Kidney epithelial cell (primary cell): Measurements from ENCODE around the gene HSDL1. TPM values are rescaled to one million over a fixed set of nuclear protein-coding genes. Genes with fewer than 3 reads are reported as not detected.

ENCODE experiments used
- DNase-seq: peaks from one replicate; pipeline ENCODE4 v3.0.0-alpha.2; 2010; ENCODE audit warnings: low read depth
- H3K27me3 ChIP-seq: 2 replicates; pipeline ENCODE4 v1.6.0; 2011; ENCODE audit warnings: low read length; ENCODE audit not compliant: control insufficient read depth, insufficient read depth
- H3K36me3 ChIP-seq: 2 replicates; pipeline ENCODE4 v1.5.1; 2011; ENCODE audit warnings: low read length; ENCODE audit not compliant: control insufficient read depth, insufficient read depth
- H3K4me3 ChIP-seq: 2 replicates; pipeline ENCODE4 v1.5.1; 2011; ENCODE audit warnings: low read depth, mild to moderate bottlenecking, control low read depth, low read length
- total RNA-seq: library from RNA; depleted of rRNA; stranded (reverse); fragments of >200 nt; gene quantifications from 2 replicates; pipeline ENCODE4 v1.2.3, GENCODE V29; 2015
- TF ChIP-seq, protein P1 (sequence below): IDR thresholded peaks from 2 replicates; pipeline ENCODE4 v1.5.1; 2011; ENCODE audit warnings: mild to moderate bottlenecking, moderate library complexity, low read length, control low read depth, inconsistent platforms; ENCODE audit not compliant: insufficient read depth, poor library complexity, severe bottlenecking

Gene HSDL1
- total RNA-seq, 1 donor from 2014 or later: 37.9 TPM

- H3K27me3 ChIP-seq: peaks cover 5% of the 10 kb centered on the region
- no peaks in the 10 kb centered on the region for H3K36me3 ChIP-seq
- no peak for DNase-seq
- TF ChIP-seq, protein P1, sequence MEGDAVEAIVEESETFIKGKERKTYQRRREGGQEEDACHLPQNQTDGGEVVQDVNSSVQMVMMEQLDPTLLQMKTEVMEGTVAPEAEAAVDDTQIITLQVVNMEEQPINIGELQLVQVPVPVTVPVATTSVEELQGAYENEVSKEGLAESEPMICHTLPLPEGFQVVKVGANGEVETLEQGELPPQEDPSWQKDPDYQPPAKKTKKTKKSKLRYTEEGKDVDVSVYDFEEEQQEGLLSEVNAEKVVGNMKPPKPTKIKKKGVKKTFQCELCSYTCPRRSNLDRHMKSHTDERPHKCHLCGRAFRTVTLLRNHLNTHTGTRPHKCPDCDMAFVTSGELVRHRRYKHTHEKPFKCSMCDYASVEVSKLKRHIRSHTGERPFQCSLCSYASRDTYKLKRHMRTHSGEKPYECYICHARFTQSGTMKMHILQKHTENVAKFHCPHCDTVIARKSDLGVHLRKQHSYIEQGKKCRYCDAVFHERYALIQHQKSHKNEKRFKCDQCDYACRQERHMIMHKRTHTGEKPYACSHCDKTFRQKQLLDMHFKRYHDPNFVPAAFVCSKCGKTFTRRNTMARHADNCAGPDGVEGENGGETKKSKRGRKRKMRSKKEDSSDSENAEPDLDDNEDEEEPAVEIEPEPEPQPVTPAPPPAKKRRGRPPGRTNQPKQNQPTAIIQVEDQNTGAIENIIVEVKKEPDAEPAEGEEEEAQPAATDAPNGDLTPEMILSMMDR: no peak
- H3K4me3 ChIP-seq: no peak overlapping the region
Observed at GRCh38 chr16:84169765-84170310, 24.9 kb upstream of the HSDL1 start.

DNA sequence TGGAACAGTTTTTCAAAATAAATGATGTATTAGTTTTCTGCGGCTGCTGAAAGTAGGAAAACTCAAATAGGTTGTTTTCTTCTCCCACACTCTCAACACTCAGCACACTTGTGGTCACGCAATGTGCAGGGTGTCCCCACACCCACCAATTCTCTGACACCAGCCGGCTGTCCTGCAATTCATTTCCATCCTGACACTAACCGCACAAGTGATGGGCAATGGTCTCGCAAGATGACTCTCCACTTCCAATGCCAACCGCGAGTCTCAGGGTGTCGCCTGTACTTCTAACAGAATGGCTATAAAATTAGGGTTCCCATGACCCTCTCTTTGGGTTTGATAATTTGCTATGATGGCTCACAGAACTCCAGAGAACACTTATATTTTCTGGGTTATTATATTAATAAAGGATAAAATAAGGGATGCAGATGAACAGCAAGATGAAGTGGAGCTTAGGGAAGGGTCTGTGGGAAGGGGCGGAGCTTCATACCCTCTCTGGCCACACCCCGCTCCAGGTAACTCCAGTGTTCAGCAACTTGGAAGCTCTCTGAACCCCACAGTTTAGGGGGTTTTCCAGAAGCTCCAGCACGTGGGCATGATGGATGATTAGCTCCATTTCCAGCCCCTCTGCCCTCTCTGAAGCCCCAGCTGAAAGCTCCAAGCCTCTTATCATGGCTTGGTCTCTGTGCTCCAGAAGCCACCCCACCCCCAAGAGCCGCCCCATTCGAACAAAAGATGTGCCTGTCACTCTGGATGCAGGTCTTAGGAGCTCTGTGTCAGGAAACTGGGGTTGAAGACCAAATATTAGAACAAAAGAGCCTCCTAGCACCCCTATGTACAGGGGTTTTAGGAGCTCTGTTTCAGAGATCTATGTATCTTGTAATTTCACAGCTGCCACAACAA, 22.1 kb upstream of the HSDL1 start:
- Histone ChIP-seq H3K4me3 (no peak overlapping the region), H3K27me3 (peaks cover 11% of the 10 kb centered on the region), H3K36me3 (no peaks in the 10 kb centered on the region)
- DNase-seq: no peak
- TF ChIP-seq, protein P1: no peak

- no peak for DNase-seq
- no peak overlapping the region for H3K4me3 ChIP-seq
- H3K36me3 ChIP-seq: no peaks in the 10 kb centered on the region
- TF ChIP-seq, protein P1: no peak
- peaks cover 11% of the 10 kb centered on the region for H3K27me3 ChIP-seq
Observed at GRCh38 chr16:84165746-84166145, 20.8 kb upstream of the HSDL1 start.

DNA sequence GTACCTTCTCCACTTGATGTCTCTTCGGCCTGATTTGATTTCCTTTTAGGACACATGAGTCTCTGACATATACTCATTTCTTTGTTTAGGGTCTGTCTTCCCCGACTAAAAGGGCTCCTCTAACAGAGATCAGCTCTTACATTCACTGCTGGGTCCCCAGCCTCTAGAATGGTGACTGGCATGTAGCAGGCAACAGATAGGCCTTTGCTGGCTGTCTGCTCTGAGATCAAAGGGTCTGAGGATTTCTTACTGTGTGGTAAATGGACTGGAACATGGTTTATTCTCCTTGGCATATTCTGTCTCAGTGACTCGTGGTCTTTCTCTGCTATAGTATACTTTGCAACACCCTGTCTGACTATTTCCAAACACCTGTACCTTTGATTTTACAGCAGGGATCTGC, 16.8 kb upstream of the HSDL1 start:
- H3K36me3 ChIP-seq: no peaks in the 10 kb centered on the region
- H3K27me3 ChIP-seq: peaks cover 7% of the 10 kb centered on the region
- no peak for DNase-seq
- H3K4me3 ChIP-seq: no peak overlapping the region
- TF ChIP-seq, protein P1: no peak

GRCh38 chr16:84161037-84161436, 16.1 kb upstream of the HSDL1 start:
- no peak for DNase-seq
- Histone ChIP-seq H3K36me3 (no peaks in the 10 kb centered on the region), H3K4me3 (no peak overlapping the region), H3K27me3 (peaks cover 5% of the 10 kb centered on the region)
- TF ChIP-seq, protein P1: no peak

DNA sequence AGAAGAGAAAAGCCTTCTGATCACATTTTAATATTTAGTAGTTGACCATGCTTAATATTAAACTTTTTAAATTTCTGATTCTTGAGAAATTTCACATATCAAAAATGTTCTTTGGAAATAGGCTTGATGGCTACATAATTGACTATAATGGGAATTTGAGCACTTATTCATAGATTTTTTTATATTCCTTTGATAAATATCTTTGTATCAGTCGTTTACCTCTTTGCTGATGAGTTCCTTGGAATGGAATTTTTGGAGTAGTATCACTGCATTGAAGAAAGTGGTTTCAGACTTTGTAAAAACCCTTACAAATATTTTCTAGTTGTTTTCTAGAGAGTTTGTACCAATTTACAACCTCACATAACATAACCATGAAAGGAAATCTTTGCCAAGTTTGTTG, 14.8 kb upstream of the HSDL1 start:
- no peak overlapping the region for H3K4me3 ChIP-seq
- TF ChIP-seq, protein P1: no peak
- no peaks in the 10 kb centered on the region for H3K36me3 ChIP-seq
- H3K27me3 ChIP-seq: peaks cover 5% of the 10 kb centered on the region
- no peak for DNase-seq
